HG03108 (cell line): ENCODE measurements around the gene PGRMC2.

Experiments
- ATAC-seq: cut with Tn5 transposase; IDR thresholded peaks from one replicate; pipeline ENCODE4 v1.9.1; 2021; ENCODE audit warnings: moderate library complexity; ENCODE audit not compliant: unreplicated experiment

Gene PGRMC2

GRCh38 chr4:128287141-128287870 lies at the start of gene PGRMC2:
PGRMC2 (minus strand) TSS chr4:128287813; CDS start chr4:128287790, 23 bp downstream.
- peak; percentile 3 for ATAC-seq

DNA sequence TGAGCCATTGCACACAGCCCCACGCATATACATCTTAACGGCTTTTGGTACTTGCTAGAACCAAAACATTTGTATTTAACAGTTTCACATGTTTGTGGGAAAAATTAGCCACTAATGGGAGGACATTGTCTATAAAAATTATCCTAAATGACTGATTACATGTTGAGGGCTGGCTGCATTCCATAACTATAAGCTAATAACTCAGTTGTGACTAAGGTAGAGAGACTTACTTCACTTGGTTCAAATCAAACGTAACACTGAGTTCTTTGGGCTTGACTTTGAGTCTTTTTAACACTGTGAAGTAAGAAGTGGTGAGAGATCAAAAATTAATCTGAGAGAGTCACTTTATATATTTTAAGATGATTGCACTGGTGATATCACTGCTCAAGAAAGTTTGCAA lies 47.9 kb upstream of the PGRMC2 start:
- ATAC-seq: no peak

DNA sequence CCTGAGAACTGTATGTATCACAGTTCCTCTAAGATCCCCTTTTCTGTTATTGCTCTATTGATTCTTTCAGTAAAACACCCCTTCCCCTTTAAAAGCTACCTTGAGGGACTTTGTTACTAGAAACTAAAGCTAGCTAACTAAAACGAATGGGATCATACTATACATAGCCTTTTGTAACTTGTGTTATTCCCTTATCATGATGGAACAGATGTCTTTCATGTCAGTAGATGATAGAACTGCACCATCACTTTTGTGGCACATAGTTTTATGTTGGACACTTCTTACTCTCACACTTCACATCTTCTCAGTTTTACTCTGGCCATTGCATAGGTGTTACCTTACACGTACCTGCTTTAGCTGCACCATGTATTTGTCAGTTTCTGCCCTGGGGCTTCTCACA lies 46.6 kb upstream of the PGRMC2 start:
- ATAC-seq: no peak

- ATAC-seq: no peak
Measured at GRCh38 chr4:128333309-128334018, 45.9 kb upstream of the PGRMC2 start.

DNA sequence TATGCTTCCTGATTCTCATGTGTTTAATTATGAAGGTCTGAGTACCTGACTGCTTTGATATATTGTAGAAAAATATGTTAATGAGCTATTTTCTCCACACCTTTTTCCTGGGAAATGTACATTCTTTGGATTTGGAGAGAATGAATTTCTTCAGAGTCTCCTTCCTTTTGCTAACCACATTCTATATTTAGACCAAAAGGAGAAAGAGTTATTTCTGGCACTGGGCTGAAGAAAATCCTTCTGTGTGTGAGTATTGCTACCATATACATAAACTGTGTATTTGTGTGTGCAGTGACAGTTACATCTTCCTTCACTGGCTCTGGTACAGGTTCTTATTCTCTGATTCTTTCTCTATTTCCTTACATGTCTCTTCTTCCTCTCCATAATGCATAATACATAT lies 44.5 kb upstream of the PGRMC2 start:
- ATAC-seq: no peak

DNA sequence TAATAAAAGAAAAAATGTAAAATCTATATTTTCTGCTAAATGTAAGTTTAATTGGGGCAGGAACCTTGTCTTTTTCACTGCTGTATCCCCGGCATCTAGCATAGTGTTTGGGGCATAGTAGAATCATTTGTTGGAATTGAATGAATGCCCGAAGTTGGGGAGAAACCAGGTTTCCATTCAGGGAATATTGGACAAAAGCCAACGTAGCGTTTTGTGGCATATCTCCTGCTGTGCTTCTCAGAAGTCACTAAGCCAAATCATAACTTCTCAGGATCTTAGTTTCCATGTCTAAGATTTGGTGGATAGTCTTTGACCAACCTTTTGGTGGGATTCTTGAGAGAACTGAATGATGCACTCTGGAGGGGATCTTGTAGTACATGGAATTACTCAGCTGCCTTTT lies 42.0 kb upstream of the PGRMC2 start:
- no peak for ATAC-seq

- ATAC-seq: no peak
Measured at GRCh38 chr4:128328106-128328505, 40.5 kb upstream of the PGRMC2 start.

DNA sequence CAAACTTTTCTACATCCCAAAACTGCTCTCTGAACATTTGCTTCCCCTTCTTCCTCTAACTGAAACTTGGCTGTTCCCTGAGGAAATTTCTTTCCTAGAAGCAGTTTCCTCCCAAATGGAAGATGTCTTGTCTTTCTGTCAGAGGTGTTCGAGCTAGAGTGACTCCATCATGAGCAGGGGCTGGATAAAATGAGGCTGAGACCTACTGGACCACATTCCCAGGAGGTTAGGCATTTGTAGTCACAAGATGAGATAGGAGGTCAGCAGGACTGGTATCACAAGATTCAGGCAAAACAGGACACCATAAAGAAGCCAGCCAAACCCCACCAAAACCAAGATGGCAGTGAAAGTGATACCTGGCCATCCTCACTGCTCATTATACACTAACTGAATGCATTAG lies 35.8 kb upstream of the PGRMC2 start:
- ATAC-seq: no peak

DNA sequence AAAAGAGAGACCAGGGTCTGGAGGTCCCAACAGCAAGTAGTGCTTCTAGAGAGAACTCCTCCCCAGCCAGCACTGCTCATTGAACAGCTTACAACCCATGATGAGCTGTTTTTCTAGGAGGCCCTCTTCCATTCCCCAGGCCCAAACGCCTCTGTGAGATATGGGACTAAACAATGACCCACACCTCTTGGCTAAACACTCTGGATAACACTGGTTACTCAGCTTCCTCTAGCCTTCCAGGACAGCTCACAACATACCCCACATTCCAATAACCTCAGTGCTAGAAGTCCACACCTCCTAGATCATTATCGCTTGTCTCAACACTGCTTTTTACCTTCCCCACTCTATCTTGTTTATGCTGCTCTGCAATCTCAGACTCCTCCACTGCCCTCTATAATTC lies 35.4 kb upstream of the PGRMC2 start:
- no peak for ATAC-seq

- ATAC-seq: no peak
Measured at GRCh38 chr4:128322311-128322710, 34.7 kb upstream of the PGRMC2 start.

DNA sequence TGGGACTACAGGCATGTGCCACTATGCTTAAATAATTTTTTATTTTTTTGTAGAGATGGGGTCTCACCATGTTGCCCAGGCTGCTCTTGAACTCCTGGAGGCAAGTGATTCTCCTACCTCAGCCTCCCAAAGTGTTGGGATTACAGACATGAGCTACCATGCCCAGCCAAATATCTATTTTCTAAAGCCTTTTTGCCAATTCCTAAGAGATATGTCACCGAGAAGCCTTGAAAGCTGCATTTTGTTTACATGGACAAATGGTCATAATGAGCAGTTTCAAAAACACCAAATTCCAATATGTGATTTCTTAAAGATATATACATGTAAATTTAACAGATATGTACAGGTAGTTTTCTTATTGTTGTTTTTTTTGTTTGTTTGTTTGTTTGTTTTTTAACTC lies 33.0 kb upstream of the PGRMC2 start:
- ATAC-seq: no peak

- no peak for ATAC-seq
Measured at GRCh38 chr4:128315756-128316520, 28.3 kb upstream of the PGRMC2 start.

DNA sequence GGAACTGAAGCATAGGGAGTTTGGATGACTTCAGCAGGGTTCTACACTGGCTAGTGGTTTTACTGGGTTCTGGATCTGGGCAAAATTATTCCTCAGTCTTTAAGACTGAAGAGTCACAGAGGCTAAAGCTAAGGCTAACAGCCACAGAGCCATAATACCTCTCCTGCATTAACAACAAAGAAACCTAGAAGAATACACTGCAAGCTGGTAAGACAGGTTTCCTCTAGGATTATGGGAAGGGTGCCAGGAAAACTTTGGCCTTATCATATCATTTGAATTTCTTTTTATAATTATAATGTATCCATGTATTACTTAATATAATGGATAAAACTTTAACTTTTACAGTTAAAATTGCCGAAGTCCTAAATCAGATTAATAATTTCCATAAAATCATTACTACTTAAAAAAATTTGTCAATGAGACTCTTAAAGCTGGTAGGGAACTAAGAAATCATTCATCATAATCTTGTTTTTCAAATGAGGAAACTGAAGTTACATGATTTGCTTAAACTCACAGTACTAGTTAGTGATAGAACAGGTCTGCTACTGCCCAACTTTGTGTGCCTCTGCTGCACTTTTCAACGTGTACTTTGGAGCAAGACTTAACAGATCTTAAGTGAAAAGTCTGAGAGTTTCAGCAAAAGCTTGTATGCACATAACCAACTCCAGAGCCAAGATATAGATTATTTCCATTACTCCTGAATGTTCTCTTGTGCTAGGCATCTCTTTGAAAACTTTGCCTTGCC lies 24.2 kb upstream of the PGRMC2 start:
- no peak for ATAC-seq

DNA sequence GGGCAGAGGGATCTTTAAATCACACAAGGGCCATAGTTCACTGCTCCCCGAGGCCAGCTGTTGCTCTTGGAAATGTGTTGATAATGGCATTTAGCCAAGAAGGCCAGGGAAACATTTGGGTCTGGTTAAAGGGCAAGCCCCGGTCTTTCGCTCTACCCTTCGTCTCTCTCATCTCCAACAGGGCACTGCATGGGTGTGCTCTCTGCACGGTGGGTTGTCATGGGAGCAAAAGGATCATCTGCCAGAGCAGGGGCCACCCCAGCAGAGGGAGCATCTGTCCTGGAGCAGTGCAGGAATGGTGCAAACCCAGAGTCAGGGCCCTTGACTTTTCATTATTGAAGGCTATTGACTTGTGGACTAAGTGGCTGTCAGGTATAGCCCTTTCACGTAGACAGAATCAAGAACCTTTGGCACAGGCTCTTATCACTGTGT lies 22.7 kb upstream of the PGRMC2 start:
- ATAC-seq: no peak

GRCh38 chr4:128309585-128309984 lies 22.0 kb upstream of the PGRMC2 start:
- no peak for ATAC-seq

DNA sequence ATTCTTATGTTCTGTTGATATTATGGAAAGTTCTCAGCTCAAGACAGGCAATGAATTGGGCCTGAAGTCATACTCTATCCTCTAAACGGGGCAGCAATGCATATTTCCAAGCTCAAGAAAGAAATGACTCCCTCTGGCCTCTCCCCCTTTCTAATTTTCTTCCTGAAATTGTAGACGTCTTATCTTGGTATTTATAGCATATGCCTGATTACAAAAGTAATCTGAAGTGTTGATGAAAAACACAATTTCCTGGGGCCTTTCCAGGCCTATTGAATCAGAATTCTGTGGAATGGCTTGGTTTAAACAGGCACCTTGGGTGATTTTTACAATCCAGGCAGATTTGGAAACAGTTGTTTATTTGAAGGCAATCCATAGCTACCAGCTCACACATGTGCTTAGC lies 21.4 kb upstream of the PGRMC2 start:
- ATAC-seq: no peak

DNA sequence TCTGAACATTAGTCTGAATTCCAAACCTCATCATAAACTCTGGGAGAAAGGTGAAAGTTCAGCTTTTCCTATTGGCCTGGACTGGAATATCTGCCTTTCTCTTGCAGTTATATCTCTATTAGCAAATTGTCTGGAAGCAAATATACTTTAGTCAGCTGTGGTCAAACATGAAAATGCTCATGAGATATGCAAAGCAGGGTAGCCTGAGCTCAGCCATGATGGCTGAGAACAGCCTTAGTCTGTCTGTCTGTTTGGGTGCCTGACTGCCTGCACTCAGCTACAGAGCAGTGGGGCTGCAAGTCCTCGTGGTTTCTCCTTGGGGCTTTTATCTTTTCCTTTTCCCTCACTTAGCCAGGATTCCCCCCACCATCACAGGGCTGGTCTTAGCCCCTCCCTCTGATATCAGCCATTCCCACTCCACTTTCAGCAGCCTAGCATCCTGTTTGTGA lies 19.5 kb upstream of the PGRMC2 start:
- no peak for ATAC-seq

- ATAC-seq: no peak
Measured at GRCh38 chr4:128305942-128306341, 18.3 kb upstream of the PGRMC2 start.

DNA sequence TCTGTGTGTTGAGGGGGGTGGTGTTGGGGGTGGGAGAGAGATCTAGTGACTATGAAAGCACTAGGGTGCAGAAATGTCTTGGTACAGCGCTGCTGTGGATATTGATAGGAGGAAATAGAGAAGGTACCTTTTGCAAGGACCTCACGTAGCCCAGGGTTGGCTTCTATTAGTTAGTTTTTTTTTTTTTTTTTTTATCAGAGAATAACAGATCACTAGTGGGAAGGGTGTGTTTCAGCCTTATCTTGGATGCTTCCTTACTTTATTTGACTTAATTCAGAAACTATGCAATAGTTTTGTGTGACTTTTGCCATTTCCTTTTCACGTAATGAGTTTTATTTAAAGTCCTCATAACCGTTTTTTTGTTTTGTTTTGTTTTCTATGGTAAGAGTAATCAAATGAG lies 16.4 kb upstream of the PGRMC2 start:
- no peak for ATAC-seq

DNA sequence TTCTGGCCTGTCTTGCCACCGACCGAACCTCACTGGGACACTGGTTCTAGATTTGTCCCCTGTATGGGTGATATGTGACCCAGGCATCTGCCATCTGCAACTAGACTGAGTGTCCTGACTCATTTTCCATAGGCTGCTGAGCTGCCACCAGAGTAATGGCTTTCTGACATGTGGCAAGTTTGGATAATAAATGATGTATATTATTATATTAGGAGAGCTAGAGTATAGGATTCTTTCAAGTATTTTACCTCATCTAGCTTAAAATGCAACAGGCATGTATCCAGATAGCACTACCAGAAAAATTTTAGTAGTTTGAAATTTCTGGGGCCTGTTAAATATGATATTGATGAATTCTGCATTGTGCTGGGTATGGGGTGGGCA lies 15.8 kb upstream of the PGRMC2 start:
- ATAC-seq: no peak

- ATAC-seq: no peak
Measured at GRCh38 chr4:128301979-128302378, 14.4 kb upstream of the PGRMC2 start.
